Measurements from ENCODE around the gene MATN1.
A peak's percentile ranks its signal among the peaks of the same experiment; 100 is the strongest.

The MATN1 gene

DNA sequence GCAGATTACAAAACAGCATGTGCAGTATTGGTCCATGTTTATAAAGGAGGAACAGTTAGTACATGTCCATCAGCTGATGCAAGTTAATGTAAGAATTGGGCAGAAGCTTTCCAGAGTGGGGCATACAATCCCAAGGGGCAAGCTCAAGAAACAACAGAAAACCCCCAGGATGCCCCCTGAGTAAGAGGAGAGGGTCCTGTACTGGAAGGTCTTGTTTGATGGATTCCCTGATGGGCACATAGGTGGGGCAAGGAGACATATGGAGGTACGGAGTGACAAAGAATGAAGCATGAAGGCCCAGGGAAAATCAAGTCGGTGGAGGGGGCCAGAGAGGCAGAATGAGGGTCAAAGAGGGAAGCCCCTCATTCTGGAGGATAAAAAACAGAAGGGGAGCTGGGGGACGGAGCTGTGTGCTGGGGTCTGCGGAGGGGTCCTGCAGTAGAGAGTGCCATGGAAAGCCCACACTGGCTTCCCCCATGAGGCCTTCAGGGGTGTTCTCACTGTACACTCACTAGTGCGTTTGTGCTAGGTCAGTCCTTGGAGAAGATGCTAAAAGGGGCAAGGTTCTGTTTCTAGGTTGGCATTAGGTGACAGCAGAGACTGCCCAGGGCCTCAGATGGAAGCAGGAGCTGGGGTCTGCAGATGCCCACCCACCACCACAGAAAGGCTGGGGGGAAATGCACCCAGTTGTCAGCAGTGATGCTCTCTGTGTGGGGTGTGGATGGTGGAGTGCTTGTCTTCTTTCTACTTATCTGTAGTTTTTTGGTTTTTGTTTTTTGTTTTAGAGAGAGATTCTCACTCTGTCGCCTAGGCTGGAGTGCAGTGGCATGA, 12.5 kb upstream of the MATN1 start:
- Mint-ChIP-seq H3K4me3 (no peak overlapping the region), H3K9me3 (no peaks in the 10 kb centered on the region), H3K4me1 (peaks cover 39% of the 10 kb centered on the region), H3K27me3 (no peaks in the 10 kb centered on the region), H3K36me3 (peaks cover 50% of the 10 kb centered on the region), H3K27ac (peak overlapping the region; percentile 58)
- ATAC-seq (ENCODE audit: low read depth) (no peak), DNase-seq (ENCODE audit: low spot score in 2 of 2) (no peak)

DNA sequence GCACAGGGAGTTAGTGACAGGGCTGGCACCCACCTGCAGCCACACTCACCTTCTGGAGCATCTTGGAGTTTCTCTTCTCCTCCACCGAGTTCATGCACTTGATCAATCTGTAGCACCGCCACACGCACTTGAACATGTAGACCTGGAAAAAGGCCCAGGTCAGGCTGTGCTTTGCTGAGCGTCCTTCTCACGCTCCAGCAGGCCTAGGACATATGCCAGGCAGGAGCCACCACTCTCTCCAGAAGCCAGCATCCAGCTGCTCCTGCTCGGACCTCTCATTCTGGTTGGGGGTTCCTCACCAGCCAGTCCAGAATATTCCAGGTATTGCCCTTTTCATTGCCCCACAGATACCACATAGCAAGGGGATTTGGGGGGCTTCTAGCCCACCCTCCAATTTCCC, 11.7 kb upstream of the MATN1 start:
- ATAC-seq (ENCODE audit: low read depth) = no peak

DNA sequence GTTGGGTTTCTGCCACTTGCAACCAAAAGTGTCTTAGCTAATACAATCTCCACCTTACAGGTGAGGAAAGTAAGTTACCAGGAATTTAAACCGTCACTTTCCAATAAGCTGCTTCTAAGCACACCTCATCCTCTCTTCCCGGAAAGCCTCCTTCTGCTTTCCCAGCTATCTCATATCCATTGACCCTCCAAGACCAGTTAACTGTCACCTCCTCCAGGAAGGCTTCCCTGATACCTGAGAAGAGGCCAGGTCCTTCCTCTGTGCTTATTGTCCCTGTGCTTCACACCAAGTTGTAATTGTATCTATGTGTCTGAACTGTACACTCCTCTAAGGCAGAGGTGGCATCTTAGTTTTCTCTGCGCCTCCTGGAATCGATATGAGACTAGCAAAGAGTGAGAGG, 11.2 kb upstream of the MATN1 start:
- ATAC-seq (ENCODE audit: low read depth) (no peak), DNase-seq (ENCODE audit: low spot score in 2 of 2) (no peak)
- Mint-ChIP-seq H3K9me3 (no peaks in the 10 kb centered on the region), H3K27ac (peak overlapping the region; percentile 58), H3K36me3 (peaks cover 43% of the 10 kb centered on the region), H3K4me3 (no peak overlapping the region), H3K27me3 (no peaks in the 10 kb centered on the region), H3K4me1 (peaks cover 45% of the 10 kb centered on the region)

More for the DNA sequence above, 11.7 kb upstream of the MATN1 start:
- Mint-ChIP-seq H3K27me3 (no peaks in the 10 kb centered on the region), H3K4me1 (peaks cover 42% of the 10 kb centered on the region), H3K27ac (peak overlapping the region; percentile 58), H3K4me3 (no peak overlapping the region), H3K36me3 (peaks cover 45% of the 10 kb centered on the region), H3K9me3 (no peaks in the 10 kb centered on the region)
- DNase-seq (ENCODE audit: low spot score in 2 of 2) = no peak

DNA sequence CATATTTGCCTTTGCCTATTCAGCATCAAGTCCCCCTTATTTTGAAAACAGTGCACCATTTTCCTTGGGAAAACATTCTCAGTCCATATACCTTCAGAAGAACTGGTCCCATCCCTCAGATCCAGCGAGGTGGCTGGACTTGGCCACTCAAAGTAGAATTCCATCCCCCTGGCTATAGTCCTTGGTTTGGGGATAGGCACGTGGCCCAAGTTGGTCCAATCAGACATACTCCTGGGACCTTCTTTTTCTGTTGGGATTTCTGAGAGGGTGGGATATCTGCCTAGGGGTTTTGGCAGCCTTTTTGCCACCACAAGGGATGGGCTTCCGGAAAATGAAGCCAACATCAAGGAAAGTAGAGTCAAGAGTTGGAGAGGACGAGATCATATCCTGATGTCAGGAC, 10.7 kb upstream of the MATN1 start:
- Mint-ChIP-seq H3K4me3 (no peak overlapping the region), H3K27me3 (no peaks in the 10 kb centered on the region), H3K27ac (no peak overlapping the region), H3K36me3 (peaks cover 39% of the 10 kb centered on the region), H3K9me3 (no peaks in the 10 kb centered on the region), H3K4me1 (peaks cover 45% of the 10 kb centered on the region)
- DNase-seq (ENCODE audit: low spot score in 2 of 2) = no peak
- ATAC-seq (ENCODE audit: low read depth) = no peak

DNA sequence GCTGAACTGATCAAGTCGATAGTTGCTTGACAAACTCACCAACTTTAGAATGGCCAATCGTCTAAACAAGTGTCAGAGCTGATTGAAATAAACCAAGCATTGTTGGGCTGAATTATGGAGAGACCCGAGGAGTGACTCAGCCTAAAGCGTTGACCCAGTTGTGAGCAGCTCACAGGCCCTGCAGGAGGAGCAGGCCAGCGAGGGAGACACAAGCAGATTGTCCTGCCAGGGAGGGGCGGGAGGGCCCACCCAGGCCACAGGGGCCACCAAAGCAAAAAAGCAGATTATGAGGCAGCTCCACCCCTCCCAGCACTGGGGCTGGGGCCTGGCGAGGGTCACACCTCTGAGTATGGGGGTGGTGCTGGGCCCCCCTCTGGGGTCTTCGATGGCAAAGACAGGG, 10.1 kb upstream of the MATN1 start:
- DNase-seq (ENCODE audit: low spot score in 2 of 2) (no peak), ATAC-seq (ENCODE audit: low read depth) (no peak)
- Mint-ChIP-seq H3K4me3 (no peak overlapping the region), H3K27ac (peak overlapping the region; percentile 63), H3K9me3 (no peaks in the 10 kb centered on the region), H3K36me3 (peaks cover 35% of the 10 kb centered on the region), H3K27me3 (no peaks in the 10 kb centered on the region), H3K4me1 (peaks cover 40% of the 10 kb centered on the region)

DNA sequence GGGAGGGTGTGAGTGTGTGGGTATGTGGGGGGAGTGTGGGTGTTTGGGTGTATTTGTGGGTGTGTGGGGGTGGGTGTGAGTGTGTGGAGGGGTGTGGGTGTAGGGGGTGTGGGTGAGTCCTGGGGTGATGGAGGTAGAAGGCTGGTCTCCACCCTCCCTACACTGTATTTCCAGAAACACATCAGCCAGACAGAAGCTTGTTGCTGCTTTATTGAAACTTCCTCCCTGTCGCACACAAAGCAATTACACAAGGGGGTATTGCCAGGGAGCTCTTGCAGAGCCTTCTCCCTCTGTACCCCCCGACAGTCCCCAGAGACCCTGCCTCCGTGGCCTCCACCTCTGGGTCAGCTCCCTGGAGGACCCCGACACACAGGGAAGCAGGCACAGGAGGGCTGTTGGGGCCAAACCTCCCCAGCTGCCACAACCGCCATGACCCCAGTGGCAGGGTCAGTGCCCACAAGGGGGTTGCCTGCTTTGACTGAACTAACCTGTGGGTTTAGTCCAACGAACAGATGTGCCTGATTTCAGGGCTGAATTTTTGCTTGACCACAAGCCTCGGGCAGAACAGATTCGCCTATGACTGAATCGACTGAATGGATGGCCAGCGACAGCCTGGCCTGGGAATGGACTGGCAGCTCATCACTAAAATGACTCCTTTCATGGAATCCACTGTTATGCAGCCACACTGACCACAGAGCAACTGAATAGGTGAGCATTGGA, 9.1 kb upstream of the MATN1 start:
- Mint-ChIP-seq H3K27ac (peak overlapping the region; percentile 96), H3K27me3 (no peaks in the 10 kb centered on the region)

DNA sequence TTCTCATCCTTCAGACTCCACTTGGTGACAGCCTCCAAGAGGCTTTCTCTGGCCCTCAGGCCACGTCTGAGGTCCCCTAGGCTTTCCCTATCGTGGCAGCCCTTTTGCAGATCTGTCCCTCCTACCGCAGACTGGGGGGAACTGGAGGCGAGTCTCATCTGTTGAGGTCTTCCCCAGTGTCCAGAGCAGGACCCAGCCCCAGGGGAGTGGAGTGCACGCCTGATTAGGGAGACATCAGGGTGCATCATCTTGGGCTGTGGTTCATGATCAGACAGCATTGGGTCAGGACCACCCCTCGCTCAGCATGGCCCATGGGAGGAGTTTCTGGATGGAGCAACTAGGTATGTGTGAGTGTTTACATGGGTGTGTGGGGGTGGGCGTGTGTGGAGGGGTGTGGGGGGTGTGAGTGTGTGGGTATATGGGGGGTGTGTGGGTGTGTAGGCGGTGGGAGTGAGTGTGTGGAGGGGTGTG, 8.5 kb upstream of the MATN1 start:
- Mint-ChIP-seq H3K4me1 (peaks cover 40% of the 10 kb centered on the region), H3K36me3 (peaks cover 30% of the 10 kb centered on the region), H3K27me3 (no peaks in the 10 kb centered on the region), H3K4me3 (peak overlapping the region; percentile 57), H3K9me3 (no peaks in the 10 kb centered on the region), H3K27ac (peak overlapping the region; percentile 96)
- ATAC-seq (ENCODE audit: low read depth) = no peak
- DNase-seq (ENCODE audit: low spot score in 2 of 2) = no peak

More for the DNA sequence above, 9.1 kb upstream of the MATN1 start:
- Mint-ChIP-seq H3K4me3 (no peak overlapping the region), H3K36me3 (peaks cover 30% of the 10 kb centered on the region), H3K9me3 (no peaks in the 10 kb centered on the region), H3K4me1 (peaks cover 40% of the 10 kb centered on the region)
- peak; percentile 71 for ATAC-seq (ENCODE audit: low read depth)
- peak in 1 of 2 donors; percentile 41 for DNase-seq (ENCODE audit: low spot score in 2 of 2)

DNA sequence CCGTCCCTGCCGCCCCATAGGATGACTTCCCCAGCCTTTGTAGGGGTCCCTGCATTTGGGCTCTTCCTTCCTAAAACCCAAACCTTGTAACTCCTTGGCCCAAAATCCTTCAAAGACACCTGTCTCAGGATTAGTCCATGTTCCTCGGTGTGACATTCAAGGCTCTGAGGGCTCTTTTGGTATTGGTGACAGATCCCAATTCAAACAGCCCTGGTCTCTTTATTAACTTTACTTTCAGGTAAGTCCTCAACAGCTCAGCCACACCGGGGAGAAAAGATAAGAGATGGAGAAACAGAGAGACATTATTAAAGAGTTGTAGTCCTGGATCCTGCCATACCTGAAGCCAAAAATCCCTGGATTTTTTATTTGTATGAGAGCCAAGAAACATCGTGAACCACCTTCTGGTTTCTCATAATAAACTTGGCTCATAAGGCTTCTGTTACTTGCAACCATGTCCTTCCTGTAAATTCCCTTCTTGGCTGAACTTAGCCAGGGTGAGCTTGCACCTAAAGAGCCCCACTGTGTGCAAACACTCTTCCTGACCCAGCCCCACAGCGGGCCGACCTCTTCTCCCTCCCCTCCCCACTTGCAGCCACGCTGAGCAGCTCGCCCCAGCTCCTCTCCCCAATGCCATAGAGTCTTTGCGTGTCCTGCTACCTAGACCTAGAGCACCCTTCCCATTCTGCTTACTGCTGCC, 7.9 kb upstream of the MATN1 start:
- no peaks in the 10 kb centered on the region for H3K27me3 Mint-ChIP-seq
- DNase-seq (ENCODE audit: low spot score in 2 of 2) (no peak), ATAC-seq (ENCODE audit: low read depth) (no peak)
- no peaks in the 10 kb centered on the region for H3K9me3 Mint-ChIP-seq
- H3K27ac Mint-ChIP-seq = peak overlapping the region; percentile 96
- H3K4me1 Mint-ChIP-seq = peaks cover 40% of the 10 kb centered on the region
- peak overlapping the region; percentile 78 for H3K4me3 Mint-ChIP-seq
- peaks cover 28% of the 10 kb centered on the region for H3K36me3 Mint-ChIP-seq

DNA sequence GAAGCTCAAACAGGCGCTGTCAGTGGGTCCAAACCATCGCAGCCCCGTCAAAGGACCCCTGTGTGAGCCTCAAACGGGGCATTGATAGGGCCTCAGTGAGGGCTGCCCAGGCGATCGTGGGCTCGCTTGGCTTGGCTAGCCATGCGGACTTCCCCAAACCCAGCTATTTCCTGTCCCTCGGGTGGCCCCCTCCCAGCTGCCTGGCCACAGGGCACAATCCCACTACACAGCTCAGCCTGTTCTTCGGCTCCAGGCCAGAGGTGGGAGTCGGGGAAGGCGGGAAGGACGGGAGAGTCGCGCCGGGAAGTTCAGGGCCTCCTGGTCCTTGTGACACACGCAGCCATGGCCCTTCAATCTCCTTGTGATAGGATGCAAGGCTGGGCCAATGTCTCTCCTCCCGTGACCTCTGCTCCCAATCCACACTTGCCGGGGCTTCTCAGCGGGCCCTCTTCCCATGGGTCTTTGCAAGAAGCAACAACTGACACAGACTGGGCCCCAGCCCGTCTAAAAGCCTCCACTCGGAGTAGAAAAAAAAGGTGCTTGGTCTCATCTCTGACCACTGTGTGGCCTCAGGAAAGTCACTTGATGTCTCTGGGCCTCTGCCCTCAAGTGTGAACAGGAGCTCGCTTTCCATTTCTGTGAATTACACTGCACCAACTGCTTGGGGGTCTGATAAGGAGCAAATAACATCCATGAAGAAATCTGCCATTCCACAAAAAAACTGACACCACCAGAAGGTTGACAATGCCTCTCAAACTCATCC, 7.1 kb upstream of the MATN1 start:
- no peaks in the 10 kb centered on the region for H3K9me3 Mint-ChIP-seq
- peak overlapping the region; percentile 78 for H3K4me3 Mint-ChIP-seq
- H3K4me1 Mint-ChIP-seq = peaks cover 37% of the 10 kb centered on the region
- H3K27ac Mint-ChIP-seq = peak overlapping the region; percentile 96
- peaks cover 22% of the 10 kb centered on the region for H3K36me3 Mint-ChIP-seq
- no peak for DNase-seq (ENCODE audit: low spot score in 2 of 2)
- peak; percentile 48 for ATAC-seq (ENCODE audit: low read depth)
- H3K27me3 Mint-ChIP-seq = no peaks in the 10 kb centered on the region

DNA sequence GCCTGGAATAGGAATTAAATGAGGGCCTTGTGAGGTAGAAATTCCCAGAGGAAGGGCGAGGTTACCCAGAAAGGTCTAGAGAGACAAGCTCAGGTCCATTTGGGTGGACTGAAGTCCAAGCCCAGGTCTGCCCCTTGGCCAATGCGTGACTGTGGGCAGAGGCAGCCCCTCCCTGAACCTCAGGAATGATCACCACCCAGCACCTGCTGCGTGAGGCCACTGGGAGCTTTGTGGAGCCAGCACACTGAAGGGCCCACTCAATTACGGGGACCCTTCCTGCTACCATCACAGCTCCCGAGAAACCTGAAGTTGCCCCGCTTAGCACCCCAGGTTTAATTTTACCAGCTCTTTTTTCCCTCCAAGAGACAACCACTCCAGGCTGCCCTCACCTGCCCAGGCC, 6.5 kb upstream of the MATN1 start:
- H3K4me3 Mint-ChIP-seq = peak overlapping the region; percentile 78
- DNase-seq (ENCODE audit: low spot score in 2 of 2) (no peak), ATAC-seq (ENCODE audit: low read depth) (peak; percentile 2)
- no peaks in the 10 kb centered on the region for H3K9me3 Mint-ChIP-seq
- peak overlapping the region; percentile 96 for H3K27ac Mint-ChIP-seq
- no peaks in the 10 kb centered on the region for H3K27me3 Mint-ChIP-seq
- peaks cover 37% of the 10 kb centered on the region for H3K4me1 Mint-ChIP-seq
- peaks cover 16% of the 10 kb centered on the region for H3K36me3 Mint-ChIP-seq

DNA sequence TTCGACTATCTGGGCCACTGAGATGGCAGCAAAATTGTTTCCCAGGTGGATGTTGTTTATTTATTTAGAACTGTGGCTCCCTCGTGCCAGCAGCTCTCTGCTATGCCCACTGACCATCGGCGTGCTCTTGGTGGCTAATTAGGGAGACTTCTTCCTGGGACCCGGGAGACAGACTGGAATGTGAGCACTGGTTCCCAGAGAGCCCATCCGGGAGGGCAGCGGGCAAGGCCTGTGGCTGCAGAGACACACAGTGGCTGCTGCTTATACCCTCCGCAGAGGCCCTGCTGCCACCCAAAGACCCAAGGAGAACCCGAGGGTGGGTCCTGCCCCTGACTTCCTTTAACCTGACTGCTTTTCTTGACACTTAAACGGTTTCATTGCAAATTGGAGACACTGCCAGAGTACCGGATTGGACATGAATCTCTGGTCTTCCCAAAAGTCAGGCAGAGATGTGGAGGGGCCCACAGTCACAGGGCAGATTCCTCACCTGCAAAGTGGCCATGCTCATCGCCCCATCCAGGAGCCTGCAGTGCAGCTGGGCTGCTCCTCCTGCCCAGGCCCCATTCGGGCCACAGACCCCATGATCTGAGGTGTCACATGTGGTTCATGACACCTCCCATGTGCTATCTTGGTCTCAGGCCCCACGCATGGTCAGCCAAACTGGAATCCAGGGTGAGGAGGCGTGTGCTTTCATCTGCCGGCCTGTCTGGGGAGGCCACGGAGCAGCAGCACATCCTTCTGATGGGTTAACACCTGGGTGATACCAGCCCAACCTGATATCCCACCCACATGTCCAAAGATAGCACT, 5.7 kb upstream of the MATN1 start:
- Mint-ChIP-seq H3K27me3 (no peaks in the 10 kb centered on the region), H3K9me3 (no peaks in the 10 kb centered on the region), H3K4me1 (peaks cover 36% of the 10 kb centered on the region), H3K27ac (peak overlapping the region; percentile 40), H3K4me3 (no peak overlapping the region), H3K36me3 (peaks cover 12% of the 10 kb centered on the region)
- DNase-seq (ENCODE audit: low spot score in 2 of 2) (no peak), ATAC-seq (ENCODE audit: low read depth) (no peak)

DNA sequence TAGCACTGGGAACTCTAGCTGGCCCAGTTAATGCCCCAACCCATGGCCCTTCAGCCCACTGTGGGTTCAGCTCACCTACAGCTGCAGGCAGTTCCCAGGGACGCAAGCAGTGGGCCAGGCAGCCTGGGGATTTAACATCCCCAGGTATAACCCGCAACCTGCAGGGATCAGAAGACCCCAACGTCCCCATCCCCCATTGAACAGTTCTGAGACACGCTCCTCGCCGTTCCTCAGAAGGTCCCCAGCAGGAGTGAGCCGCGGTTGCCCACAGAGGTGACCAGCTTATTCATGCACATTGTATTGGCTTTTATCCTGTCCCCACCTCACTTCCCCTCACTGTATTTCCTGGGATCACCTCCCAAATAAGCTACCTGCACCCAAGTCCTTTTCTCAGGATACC, 5.0 kb upstream of the MATN1 start:
- ATAC-seq (ENCODE audit: low read depth) (no peak), DNase-seq (ENCODE audit: low spot score in 2 of 2) (no peak)
- Mint-ChIP-seq H3K4me1 (peaks cover 38% of the 10 kb centered on the region), H3K4me3 (no peak overlapping the region), H3K27ac (no peak overlapping the region), H3K36me3 (peaks cover 10% of the 10 kb centered on the region), H3K27me3 (no peaks in the 10 kb centered on the region), H3K9me3 (no peaks in the 10 kb centered on the region)

DNA sequence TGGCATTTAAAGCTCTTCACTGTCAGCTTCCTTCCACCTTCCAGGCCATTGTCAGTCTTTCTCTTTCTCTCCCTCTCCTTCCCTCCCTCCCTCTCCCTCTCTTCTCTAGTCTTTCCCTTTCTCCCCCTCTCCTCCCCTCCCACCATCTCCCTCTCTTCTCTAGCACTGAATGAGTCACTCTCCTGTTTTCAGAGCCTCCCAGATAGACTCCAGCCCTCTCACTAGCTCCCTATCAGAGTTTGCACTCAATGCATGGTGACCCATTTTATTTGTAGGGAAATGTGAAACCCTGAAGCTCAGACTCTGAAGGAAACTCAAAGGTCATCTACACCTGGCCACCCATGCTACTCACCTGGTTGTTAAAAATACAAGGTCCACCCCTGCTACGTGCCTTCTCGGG, 4.4 kb upstream of the MATN1 start:
- peak overlapping the region; percentile 47 for H3K27ac Mint-ChIP-seq
- no peak overlapping the region for H3K4me3 Mint-ChIP-seq
- ATAC-seq (ENCODE audit: low read depth) = no peak
- no peaks in the 10 kb centered on the region for H3K27me3 Mint-ChIP-seq
- DNase-seq (ENCODE audit: low spot score in 2 of 2) = no peak
- peaks cover 11% of the 10 kb centered on the region for H3K36me3 Mint-ChIP-seq
- peaks cover 38% of the 10 kb centered on the region for H3K4me1 Mint-ChIP-seq
- no peaks in the 10 kb centered on the region for H3K9me3 Mint-ChIP-seq
